GM19328 (cell line): ENCODE measurements around the gene HBM.
"Not testable (repeated sequence)": the region's sequence is repeated elsewhere in the genome, so short reads cannot be mapped to it uniquely, and the experiment has no call there.

Experiments
- ATAC-seq: cut with Tn5 transposase; IDR thresholded peaks from one replicate; pipeline ENCODE4 v1.9.1; 2021; ENCODE audit warnings: mild to moderate bottlenecking, moderate library complexity; ENCODE audit not compliant: unreplicated experiment

Gene HBM

DNA sequence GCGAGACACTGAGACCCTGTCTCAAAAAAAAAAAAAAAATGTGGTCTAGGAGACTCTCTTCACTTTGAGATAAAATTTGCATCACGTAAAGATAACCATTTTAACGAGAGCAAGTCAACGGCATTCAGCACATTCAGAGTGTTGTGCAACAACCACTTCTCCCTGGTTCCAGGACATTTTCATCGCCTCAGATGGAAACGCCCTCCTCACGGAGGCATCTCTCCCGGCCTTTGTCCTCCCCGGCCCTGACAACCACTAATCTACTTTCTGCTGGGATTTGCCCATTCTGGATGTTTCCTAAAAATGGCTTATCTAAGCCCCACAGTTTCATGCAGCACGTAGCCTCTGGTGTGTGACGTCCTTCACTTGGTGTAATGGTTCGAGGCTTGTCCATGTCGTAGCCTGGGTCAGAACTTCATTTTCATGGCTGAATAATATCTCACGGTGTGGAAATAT lies 21.0 kb upstream of the HBM start:
- no peak for ATAC-seq

DNA sequence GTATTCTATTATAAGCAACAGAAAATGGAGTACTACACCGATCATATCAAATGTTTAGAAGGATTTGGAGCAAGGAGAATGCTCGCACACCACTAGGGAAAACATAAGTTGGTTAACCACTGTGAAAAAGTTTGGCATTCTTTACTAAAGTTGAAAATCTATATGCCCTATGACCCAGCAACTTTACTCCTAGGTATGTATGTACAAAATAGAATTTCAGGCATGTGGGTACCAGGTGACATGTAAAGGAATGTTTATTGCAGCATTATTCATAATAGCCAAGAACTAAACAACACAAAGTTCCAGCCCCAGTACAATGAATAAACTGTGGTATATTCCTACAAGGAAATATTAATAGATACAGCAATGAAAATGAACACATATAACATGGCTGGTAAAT lies 19.1 kb upstream of the HBM start:
- ATAC-seq, result no peak

DNA sequence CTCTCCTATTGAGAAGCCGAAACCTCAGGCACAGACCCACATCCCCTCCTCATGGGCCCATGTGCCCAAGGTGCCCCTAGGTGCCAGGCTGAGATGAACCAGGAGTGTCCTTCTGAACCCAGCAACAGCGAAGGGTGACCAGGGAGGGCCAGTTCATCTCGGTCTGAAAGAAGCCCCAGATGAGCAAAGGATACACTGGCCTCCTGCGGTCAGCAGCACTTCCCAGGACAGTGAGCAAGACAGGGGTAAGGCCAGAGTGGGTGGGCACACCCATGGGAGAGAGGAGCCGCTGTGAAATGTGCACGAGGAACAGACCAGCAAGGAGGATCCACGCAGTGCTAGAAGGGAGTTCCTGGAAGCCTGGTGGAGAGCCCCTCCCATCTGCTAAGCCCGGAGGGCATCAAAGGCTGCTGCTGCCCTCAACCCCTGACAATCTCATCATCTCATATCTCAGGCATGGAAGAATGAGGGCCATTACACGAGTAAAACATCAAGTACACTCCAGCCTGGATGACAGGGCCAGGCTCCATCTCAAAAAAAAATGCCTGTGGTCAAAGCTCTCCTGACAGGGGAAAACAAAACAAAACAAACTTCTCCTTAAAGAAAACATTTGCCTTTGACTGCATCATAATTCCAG lies 16.6 kb upstream of the HBM start:
- ATAC-seq, result no peak

DNA sequence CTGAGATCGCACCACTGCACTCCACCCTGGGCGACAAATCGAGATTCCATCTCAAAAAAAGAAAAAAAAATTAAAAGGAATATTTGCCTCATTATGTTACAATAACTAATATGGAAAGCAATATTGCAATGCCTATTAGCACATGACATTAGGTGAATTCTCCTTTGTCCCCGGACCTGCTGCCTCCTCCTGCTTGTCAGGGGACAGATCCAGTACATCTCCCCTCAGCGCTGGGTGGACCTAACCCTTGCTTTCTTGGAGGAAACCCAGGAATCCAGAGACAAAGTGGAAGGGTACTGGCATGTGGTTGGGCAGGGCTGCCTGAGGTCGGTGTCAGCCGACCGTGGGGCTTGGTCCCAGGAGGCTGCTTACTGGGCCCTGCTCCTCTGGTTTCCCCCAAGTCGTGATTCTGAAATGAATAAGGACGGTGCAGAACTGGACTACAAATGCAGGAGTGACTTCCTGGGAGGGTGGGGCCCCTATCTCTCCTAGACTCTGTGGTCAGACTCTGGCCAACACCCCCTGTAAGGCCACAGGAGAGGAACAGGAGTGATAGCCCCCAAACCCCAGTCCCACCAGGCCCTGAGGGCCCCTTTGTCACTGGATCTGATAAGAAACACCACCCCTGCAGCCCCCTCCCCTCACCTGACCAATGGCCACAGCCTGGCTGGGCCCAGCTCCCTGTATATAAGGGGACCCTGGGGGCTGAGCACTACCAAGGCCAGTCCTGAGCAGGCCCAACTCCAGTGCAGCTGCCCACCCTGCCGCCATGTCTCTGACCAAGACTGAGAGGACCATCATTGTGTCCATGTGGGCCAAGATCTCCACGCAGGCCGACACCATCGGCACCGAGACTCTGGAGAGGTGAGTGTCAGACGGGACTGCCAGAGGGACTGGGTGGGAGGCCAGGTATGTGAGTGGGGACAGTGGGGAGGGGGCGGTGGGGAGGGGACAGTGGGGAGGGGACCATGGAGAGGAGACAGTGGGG lies 13.3 kb upstream of the HBM start, which contains the start of gene HBZ:
Gene HBZ, plus strand, starts transcription at position 504 of the 988 bp plus-strand sequence. Its CDS starts 266 bp downstream, at position 770.
- ATAC-seq, result no peak

DNA sequence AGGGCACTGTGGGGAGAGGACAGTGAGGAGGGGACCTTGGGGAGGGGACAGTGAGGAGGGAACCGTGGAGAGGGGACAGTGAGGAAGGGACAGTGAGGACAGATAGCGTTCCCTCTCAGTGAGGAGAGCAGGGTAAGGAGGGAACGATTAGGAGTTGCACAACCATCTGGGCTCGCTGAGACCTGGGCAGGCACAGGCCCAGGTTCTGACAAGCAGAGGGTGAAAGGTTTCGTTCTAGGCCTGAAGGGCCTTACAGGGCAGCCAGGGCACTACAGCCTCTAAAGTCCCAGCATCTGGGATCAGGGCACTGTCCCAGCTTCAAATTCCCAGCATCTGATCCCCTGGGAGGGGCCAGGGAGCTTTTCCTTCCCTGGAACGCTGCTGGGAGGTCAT lies 12.7 kb upstream of the HBM start:
- not testable (repeated sequence) for ATAC-seq

DNA sequence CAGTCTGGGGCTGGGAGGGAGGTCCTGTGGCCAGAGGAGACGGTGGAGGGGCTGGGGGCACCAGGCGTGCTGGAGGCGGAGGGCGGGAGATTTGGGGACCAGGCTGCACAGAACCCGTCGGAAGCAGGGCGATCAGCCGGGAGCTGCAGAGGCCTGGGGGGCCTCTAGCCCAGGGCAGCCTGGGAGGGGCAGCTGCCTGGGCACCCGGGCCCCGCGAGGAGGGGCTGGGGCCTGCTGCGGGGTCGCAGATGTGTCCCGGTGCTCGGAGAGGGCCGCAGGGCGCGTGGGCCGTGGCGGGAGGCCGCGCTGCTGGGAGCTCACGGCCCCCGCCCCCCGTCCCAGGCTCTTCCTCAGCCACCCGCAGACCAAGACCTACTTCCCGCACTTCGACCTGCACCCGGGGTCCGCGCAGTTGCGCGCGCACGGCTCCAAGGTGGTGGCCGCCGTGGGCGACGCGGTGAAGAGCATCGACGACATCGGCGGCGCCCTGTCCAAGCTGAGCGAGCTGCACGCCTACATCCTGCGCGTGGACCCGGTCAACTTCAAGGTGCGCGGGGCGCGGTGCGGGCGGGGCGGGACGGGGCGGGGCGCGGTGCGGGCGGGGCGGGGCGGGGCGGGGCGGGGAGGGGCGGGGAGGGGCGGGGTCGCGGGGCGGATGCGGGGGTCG lies 12.1 kb upstream of the HBM start:
- ATAC-seq, result not testable (repeated sequence)

DNA sequence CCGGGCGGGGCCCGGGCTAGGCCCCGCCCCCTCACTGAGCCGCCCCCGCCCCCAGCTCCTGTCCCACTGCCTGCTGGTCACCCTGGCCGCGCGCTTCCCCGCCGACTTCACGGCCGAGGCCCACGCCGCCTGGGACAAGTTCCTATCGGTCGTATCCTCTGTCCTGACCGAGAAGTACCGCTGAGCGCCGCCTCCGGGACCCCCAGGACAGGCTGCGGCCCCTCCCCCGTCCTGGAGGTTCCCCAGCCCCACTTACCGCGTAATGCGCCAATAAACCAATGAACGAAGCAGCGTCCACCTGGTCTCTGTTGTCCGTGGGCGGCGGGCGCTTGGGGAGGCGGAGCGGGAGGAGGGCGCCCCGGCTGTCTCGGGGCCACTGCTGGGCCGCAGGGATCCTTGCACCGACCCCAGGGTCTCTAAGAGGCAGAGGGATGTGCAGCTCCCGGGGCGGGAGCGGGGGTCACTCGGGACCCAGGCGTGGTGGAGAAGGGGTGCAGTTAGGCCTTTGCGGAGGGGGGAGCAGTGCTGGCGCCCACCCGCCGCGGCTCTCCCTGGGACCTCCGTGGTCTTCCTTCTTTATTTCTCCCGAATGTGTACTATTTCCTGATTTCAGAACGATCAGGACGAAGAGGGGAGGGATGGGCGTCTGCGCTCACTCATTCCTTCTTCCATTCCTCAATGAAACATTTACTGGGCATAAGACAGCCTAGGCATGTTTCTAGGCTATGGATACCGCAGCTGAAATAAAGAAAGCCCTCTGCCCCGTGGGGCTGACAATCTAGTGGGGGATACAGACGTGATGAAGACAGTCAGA lies 11.4 kb upstream of the HBM start:
- ATAC-seq, result no peak

DNA sequence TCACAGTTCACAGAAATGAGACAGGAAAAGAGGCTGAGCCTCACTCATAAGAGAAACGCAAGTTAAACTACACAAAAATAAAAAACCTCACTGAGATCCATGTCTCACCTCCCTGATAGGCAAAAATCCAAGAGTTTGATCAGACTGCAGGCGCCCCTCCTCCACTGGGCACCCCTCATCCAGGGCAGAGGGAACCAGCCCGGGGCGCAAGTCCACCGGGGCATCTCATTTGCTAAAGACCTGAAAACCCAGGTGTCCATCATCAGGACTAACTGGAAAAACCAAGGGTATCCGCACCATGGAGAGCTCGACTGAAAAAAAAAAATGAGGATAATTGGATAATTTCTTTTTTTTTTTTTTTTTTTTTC lies 10.8 kb upstream of the HBM start:
- no peak for ATAC-seq

DNA sequence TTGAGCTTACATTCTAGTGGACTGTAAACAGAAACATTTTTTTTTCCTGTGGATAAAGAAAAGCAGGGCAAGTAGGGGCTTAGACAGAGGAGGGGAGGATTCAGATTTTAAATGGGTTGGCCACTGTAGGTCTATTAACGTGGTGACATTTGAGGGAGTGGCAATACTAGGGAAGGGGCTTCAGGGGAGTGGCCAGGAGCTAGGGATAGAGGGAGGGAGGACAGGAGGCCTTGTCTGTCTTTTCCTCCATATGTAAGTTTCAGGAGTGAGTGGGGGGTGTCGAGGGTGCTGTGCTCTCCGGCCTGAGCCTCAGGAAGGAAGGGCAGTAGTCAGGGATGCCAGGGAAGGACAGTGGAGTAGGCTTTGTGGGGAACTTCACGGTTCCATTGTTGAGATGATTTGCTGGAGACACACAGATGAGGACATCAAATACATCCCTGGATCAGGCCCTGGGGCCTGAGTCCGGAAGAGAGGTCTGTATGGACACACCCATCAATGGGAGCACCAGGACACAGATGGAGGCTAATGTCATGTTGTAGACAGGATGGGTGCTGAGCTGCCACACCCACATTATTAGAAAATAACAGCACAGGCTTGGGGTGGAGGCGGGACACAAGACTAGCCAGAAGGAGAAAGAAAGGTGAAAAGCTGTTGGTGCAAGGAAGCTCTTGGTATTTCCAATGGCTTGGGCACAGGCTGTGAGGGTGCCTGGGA lies 6.5 kb upstream of the HBM start:
- no peak for ATAC-seq

DNA sequence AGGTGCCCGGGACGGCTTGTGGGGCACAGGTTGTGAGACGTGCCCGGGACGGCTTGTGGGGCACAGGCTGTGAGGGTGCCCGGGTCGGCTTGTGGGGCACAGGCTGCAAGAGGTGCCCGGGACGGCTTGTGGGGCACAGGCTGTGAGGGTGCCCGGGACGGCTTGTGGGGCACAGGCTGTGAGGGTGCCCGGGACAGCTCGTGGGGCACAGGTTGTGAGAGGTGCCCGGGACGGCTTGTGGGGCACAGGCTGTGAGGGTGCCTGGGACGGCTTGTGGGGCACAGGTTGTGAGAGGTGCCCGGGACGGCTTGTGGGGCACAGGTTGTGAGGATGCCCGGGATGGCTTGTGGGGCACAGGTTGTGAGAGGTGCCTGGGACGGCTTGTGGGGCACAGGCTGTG lies 5.5 kb upstream of the HBM start:
- not testable (repeated sequence) for ATAC-seq

DNA sequence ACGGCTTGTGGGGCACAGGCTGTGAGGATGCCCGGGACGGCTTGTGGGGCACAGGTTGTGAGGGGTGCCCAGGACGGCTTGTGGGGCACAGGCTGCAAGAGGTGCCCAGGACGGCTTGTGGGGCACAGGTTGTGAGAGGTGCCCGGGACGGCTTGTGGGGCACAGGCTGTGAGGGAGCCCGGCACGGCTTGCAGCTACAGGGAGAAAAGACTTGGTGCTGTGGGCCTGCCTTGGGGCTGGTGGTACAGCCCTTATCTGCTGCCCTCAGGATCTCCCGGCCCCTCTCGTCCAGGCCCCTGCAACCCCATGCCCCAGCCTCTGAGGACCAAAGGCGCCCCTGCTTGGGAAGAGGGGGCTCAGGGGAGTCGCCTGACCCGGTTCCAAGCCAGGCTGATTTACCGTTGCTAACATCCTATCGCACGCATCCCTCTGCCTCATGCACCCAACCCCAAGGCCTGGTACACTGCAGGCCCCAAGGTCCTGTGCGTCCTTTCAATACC lies 5.0 kb upstream of the HBM start:
- no peak for ATAC-seq

DNA sequence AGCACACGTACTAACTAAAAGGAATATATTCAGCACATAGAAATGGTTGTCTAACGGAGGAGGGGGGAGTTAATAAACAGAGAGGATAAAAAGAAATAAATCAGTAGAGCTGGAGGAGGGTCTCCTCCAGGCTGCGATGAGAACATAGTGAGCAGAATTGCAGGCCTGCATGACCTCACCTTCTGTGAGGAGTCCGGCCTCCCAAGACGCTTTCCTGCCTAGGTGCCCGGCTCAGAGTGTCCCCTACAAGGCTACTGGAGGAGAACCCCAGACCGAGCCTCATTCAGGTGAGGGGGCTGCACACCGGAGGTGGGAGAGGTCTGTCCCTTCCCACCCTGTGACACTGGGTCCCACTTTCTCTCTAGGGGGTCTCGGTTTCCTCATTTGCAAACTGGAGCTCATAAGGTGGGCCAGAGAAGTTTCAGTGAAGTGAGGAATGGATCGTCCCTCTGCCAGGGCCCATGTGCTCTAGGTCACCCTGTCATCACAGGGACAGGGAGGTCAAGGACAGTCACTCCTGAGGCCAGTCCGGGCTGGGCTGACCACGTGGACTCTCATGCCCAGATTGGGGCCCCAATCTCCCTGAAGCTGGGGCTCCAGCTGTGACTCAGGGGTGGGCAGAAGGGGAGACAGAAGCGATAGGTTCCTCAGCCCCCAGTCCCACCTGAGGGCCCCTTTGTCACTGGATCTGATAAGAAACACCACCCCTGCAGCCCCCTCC lies 3.3 kb upstream of the HBM start:
- no peak for ATAC-seq

DNA sequence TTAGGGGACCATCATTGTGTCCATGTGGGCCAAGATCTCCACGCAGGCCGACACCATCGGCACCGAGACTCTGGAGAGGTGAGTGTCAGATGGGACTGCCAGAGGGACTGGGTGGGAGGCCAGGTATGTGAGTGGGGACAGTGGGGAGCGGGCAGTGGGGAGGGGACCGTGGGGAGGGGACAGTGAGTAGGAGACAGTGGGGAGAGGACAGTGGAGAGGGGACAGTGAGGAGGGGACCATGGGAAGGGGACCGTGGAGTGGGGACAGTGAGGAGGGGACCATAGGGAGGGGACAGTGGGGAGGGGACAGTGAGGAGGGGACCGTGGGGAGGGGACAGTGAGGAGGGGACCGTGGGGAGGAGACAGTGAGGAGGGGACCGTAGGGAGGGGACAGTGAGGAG lies 2.6 kb upstream of the HBM start:
- ATAC-seq, result not testable (repeated sequence)

DNA sequence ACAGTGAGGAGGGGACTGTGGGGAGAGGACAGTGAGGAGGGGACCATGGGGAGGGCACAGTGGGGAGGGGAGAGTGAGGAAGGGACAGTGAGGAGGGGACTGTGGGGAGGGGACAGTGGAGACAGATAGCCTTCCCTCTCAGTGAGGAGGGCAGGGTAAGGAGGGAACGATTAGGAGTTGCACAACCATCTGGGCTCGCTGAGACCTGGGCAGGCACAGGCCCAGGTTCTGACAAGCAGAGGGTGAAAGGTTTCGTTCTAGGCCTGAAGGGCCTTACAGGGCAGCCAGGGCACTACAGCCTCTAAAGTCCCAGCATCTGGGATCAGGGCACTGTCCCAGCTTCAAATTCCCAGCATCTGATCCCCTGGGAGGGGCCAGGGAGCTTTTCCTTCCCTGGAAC lies 2.1 kb upstream of the HBM start:
- not testable (repeated sequence) for ATAC-seq

DNA sequence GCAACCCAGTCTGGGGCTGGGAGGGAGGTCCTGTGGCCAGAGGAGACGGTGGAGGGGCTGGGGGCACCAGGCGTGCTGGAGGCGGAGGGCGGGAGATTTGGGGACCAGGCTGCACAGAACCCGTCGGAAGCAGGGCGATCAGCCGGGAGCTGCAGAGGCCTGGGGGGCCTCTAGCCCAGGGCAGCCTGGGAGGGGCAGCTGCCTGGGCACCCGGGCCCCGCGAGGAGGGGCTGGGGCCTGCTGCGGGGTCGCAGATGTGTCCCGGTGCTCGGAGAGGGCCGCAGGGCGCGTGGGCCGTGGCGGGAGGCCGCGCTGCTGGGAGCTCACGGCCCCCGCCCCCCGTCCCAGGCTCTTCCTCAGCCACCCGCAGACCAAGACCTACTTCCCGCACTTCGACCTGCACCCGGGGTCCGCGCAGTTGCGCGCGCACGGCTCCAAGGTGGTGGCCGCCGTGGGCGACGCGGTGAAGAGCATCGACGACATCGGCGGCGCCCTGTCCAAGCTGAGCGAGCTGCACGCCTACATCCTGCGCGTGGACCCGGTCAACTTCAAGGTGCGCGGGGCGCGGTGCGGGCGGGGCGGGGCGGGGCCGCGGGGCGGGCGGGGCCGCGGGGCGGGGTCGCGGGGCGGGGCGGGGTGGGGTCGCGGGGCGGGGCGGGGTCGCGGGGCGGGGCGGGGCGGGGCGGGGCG lies 1.5 kb upstream of the HBM start:
- ATAC-seq, result not testable (repeated sequence)

DNA sequence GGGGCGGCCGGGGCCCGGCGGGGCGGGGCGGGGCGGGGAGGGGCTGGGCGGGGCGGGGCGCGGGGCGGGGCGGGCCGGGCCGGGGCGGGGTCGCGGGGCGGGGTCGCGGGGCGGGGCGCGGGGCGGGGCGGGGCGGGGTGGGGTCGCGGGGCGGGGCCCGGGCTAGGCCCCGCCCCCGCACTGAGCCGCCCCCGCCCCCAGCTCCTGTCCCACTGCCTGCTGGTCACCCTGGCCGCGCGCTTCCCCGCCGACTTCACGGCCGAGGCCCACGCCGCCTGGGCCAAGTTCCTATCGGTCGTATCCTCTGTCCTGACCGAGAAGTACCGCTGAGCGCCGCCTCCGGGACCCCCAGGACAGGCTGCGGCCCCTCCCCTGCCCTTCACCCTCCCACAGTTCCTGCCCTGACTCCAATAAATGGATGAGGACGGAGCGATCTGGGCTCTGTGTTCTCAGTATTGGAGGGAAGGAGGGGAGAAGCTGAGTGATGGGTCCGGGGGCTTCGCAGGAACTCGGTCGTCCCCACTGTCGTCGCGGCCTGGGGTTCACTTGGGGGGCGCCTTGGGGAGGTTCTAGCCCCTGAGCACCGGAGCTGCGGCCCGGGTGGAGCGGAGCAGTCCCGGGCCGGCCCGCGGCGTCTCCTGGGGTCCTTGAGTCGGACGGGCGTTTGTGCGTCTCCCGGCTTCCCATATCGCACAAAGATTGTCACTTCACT lies 795 bp upstream of the HBM start:
- no peak for ATAC-seq

DNA sequence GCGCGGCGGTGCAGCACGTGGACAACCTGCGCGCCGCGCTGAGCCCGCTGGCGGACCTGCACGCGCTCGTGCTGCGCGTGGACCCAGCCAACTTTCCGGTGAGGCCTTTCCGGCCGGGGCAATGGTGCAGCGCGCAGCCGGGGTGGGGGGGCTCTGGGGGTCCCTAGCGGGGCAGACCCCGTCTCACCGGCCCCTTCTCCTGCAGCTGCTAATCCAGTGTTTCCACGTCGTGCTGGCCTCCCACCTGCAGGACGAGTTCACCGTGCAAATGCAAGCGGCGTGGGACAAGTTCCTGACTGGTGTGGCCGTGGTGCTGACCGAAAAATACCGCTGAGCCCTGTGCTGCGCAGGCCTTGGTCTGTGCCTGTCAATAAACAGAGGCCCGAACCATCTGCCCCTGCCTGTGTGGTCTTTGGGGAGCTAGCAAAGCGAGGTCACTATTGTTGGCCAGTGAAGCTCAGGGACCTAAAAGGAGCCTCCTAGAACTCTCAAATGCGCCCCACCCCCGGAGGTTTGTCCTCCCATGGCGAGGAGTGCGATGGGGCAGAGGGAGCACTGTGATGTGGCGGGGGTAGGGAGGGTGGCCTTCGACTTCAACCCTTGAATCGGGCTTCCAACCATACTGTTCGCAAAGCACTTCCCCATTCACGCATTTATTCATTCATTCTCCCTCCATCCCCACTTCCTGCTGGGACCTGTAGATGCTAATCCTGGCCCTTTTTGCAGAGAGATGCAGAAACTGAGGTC lies 770 bp downstream of the HBM start:
- no peak for ATAC-seq
